K562 (cell line): ENCODE results near the gene MTHFR. TPM values are rescaled to one million over a fixed set of nuclear protein-coding genes. Genes with fewer than 3 reads are reported as not detected.

Experiments
- CLOCK ChIP-seq: fragments of 250-450 bp; sonication (Bioruptor Pico); IDR thresholded peaks from 2 replicates; pipeline ENCODE4 v1.4.0; 2020; ENCODE audit warnings: mild to moderate bottlenecking, moderate library complexity, borderline replicate concordance
- RBM39 ChIP-seq: fragments of 200-400 bp; formaldehyde crosslinking; optimal IDR thresholded peaks from 2 replicates; pipeline ENCODE3; 2018; ENCODE audit warnings: low read depth, low read length
- RFX5 ChIP-seq: IDR thresholded peaks from 2 replicates; pipeline ENCODE4 v1.6.1; 2011; ENCODE audit warnings: low read depth, mild to moderate bottlenecking, improper control_type of control experiment, low read length
- SAFB ChIP-seq: fragments of 200-400 bp; formaldehyde crosslinking; IDR thresholded peaks from 2 replicates; pipeline ENCODE4 v1.6.1; 2017; ENCODE audit warnings: low read depth, low read length, borderline replicate concordance
- SMAD3 ChIP-seq: fragments of 450-650 bp; formaldehyde crosslinking; conservative IDR thresholded peaks from 2 replicates; pipeline ENCODE4 v1.4.0; 2020; ENCODE audit warnings: mild to moderate bottlenecking
- SRSF7 ChIP-seq: fragments of 200-400 bp; formaldehyde crosslinking; optimal IDR thresholded peaks from 2 replicates; pipeline ENCODE3; 2017; ENCODE audit warnings: mild to moderate bottlenecking, low read depth, low read length
- STAG1 ChIP-seq: sonication (generic); formaldehyde crosslinking; IDR thresholded peaks from 2 replicates; pipeline ENCODE4 v1.5.0; 2020; ENCODE audit warnings: missing genetic modification reagents, borderline replicate concordance
- ZNF445 ChIP-seq: fragments of 250-450 bp; sonication (Bioruptor Pico); IDR thresholded peaks from 2 replicates; pipeline ENCODE4 v1.4.0; 2020; ENCODE audit warnings: low read depth, mild to moderate bottlenecking, moderate library complexity
- polyA plus RNA-seq, 8 experiments: library from polyadenylated mRNA; depleted of rRNA in 4 of 8; stranded (reverse) in 5 of 8; unstranded in 3 of 8; fragments of >200 nt; fragmentation: Nextera tagmentation in 2 of 8; fragmentation: Illumina TruSeq in 1 of 8; extraction: Ambion mirVana in 2 of 8; extraction: Trizol in 1 of 8; gene quantifications; 2 replicates each; pipeline versions ENCODE4 v1.2.1 to v1.2.3, GENCODE V29; 2011 to 2014; ENCODE audit warnings: inconsistent platforms in 1 of 8, missing spikeins in 1 of 8
- total RNA-seq, 7 experiments: library from RNA; depleted of rRNA in 6 of 7; stranded (reverse); fragments of >200 nt in 6 of 7; fragmentation: Illumina TruSeq in 2 of 7; extraction: Trizol in 2 of 7; gene quantifications; 2 replicates each; pipeline versions ENCODE4 v1.2.1 to v1.2.3, GENCODE V29; 2011 to 2021; ENCODE audit warnings: low replicate concordance in 1 of 7
- TF ChIP-seq, protein P1 (sequence below): sonication (generic); formaldehyde crosslinking; IDR thresholded peaks from 2 replicates; pipeline ENCODE4 v1.8.1; 2022; ENCODE audit warnings: missing genetic modification reagents
- TF ChIP-seq, protein P2 (sequence below), 2 experiments: IDR thresholded peaks in 1 of 2; conservative IDR thresholded peaks in 1 of 2; 2 replicates each; pipeline ENCODE4 v1.6.1; 2016; ENCODE audit warnings: low read depth in 2 of 2, mild to moderate bottlenecking in 1 of 2, missing compliant biosample characterization in 1 of 2, missing genetic modification characterization in 1 of 2, moderate library complexity in 1 of 2
- TF ChIP-seq, protein P3 (sequence below): fragments of 250-450 bp; sonication (Bioruptor Pico); IDR thresholded peaks from 2 replicates; pipeline ENCODE4 v1.4.0; 2020

MTHFR gene
- total and polyA plus RNA-seq, 9 of the 15 experiments (the other 6 are each of a cell fraction or from before 2014, with no cell fraction given) = 5.0 to 104 (median 62.6) TPM

GRCh38 chr1:11802973-11803885, 2.5 kb downstream of the MTHFR start (continued):
- TF ChIP-seq CLOCK (CRISPR knock-in tag) (no peak), SAFB (no peak), ZNF445 (CRISPR knock-in tag) (no peak), STAG1 (CRISPR knock-in tag) (no peak), RBM39 (no peak), SRSF7 (no peak), RFX5 (no peak), SMAD3 (CRISPR knock-in tag) (no peak)
- TF ChIP-seq, protein P1, sequence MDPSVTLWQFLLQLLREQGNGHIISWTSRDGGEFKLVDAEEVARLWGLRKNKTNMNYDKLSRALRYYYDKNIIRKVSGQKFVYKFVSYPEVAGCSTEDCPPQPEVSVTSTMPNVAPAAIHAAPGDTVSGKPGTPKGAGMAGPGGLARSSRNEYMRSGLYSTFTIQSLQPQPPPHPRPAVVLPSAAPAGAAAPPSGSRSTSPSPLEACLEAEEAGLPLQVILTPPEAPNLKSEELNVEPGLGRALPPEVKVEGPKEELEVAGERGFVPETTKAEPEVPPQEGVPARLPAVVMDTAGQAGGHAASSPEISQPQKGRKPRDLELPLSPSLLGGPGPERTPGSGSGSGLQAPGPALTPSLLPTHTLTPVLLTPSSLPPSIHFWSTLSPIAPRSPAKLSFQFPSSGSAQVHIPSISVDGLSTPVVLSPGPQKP (CRISPR knock-in tag) = no peak
- TF ChIP-seq, protein P2, sequence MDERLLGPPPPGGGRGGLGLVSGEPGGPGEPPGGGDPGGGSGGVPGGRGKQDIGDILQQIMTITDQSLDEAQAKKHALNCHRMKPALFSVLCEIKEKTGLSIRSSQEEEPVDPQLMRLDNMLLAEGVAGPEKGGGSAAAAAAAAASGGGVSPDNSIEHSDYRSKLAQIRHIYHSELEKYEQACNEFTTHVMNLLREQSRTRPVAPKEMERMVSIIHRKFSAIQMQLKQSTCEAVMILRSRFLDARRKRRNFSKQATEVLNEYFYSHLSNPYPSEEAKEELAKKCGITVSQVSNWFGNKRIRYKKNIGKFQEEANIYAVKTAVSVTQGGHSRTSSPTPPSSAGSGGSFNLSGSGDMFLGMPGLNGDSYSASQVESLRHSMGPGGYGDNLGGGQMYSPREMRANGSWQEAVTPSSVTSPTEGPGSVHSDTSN (CRISPR knock-in tag; IDR thresholded peaks at IDR 0.05; ENCODE audit: low read depth) = no peak
- TF ChIP-seq, protein P2 (tag; conservative IDR thresholded peaks at IDR 0.05; ENCODE audit: low read depth) = no peak
- TF ChIP-seq, protein P3, sequence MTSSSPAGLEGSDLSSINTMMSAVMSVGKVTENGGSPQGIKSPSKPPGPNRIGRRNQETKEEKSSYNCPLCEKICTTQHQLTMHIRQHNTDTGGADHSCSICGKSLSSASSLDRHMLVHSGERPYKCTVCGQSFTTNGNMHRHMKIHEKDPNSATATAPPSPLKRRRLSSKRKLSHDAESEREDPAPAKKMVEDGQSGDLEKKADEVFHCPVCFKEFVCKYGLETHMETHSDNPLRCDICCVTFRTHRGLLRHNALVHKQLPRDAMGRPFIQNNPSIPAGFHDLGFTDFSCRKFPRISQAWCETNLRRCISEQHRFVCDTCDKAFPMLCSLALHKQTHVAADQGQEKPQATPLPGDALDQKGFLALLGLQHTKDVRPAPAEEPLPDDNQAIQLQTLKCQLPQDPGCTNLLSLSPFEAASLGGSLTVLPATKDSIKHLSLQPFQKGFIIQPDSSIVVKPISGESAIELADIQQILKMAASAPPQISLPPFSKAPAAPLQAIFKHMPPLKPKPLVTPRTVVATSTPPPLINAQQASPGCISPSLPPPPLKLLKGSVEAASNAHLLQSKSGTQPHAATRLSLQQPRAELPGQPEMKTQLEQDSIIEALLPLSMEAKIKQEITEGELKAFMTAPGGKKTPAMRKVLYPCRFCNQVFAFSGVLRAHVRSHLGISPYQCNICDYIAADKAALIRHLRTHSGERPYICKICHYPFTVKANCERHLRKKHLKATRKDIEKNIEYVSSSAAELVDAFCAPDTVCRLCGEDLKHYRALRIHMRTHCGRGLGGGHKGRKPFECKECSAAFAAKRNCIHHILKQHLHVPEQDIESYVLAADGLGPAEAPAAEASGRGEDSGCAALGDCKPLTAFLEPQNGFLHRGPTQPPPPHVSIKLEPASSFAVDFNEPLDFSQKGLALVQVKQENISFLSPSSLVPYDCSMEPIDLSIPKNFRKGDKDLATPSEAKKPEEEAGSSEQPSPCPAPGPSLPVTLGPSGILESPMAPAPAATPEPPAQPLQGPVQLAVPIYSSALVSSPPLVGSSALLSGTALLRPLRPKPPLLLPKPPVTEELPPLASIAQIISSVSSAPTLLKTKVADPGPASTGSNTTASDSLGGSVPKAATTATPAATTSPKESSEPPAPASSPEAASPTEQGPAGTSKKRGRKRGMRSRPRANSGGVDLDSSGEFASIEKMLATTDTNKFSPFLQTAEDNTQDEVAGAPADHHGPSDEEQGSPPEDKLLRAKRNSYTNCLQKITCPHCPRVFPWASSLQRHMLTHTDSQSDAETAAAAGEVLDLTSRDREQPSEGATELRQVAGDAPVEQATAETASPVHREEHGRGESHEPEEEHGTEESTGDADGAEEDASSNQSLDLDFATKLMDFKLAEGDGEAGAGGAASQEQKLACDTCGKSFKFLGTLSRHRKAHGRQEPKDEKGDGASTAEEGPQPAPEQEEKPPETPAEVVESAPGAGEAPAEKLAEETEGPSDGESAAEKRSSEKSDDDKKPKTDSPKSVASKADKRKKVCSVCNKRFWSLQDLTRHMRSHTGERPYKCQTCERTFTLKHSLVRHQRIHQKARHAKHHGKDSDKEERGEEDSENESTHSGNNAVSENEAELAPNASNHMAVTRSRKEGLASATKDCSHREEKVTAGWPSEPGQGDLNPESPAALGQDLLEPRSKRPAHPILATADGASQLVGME = 0 out of 2 replicates have a peak, but pooled peaks have one; percentile 68
